CD4-positive, alpha-beta T cell (primary cell): Measurements from ENCODE around the gene RNASE1. TPM values are rescaled to one million over a fixed set of nuclear protein-coding genes. Genes with fewer than 3 reads are reported as not detected.
"Not testable (repeated sequence)": the region's sequence is repeated elsewhere in the genome, so short reads cannot be mapped to it uniquely, and the experiment has no call there.

Experiments
- ATAC-seq: fragments of 200-7000 bp; cut with Tn5 transposase; one replicate; pipeline ENCODE4 v1.10.0; 2022; ENCODE audit warnings: mild to moderate bottlenecking; ENCODE audit not compliant: poor library complexity
- CTCF ChIA-PET: fragments of 350-600 bp; sonication (Branson Sonifier 250); formaldehyde crosslinking; loops from one replicate; lab custom pipeline; 2021; ENCODE audit warnings: antibody characterized with exemption, inconsistent platforms; lab: Charles Lee
- POLR2A ChIA-PET: fragments of 350-600 bp; sonication (Branson Sonifier 250); formaldehyde crosslinking; loops from one replicate; lab custom pipeline; 2021; ENCODE audit warnings: antibody characterized with exemption, inconsistent platforms; lab: Charles Lee
- DNase-seq, 14 experiments: peaks; one replicate each; pipeline ENCODE4 v3.0.0-alpha.2; 2013 to 2020; ENCODE audit warnings: mixed read lengths in 2 of 14
- H3K27ac ChIP-seq, 2 donors: one replicate each; pipeline versions ENCODE4 v1.5.1 to v1.7.0; 2013; ENCODE audit warnings: low read length in 2 of 2, low read depth in 1 of 2, mild to moderate bottlenecking in 1 of 2
- H3K27me3 ChIP-seq, 2 experiments: 1 replicate in 1 of 2; 2 replicates in 1 of 2; pipeline versions ENCODE4 v1.6.1 to v1.7.0; 2013; ENCODE audit warnings: low read length in 2 of 2, control low read depth in 1 of 2, mild to moderate bottlenecking in 1 of 2, moderate library complexity in 1 of 2; ENCODE audit not compliant: insufficient read depth in 2 of 2, control insufficient read depth in 1 of 2
- H3K36me3 ChIP-seq: one replicate; pipeline ENCODE4 v1.6.1; 2013; ENCODE audit warnings: low read length, control low read depth; ENCODE audit not compliant: insufficient read depth
- H3K4me1 ChIP-seq: one replicate; pipeline ENCODE4 v1.6.1; 2013; ENCODE audit warnings: low read length, control low read depth; ENCODE audit not compliant: insufficient read depth
- H3K4me3 ChIP-seq: one replicate; pipeline ENCODE4 v1.5.1; 2013; ENCODE audit warnings: mild to moderate bottlenecking, low read length, moderate library complexity
- H3K9me3 ChIP-seq, 2 experiments: 1 replicate in 1 of 2; 2 replicates in 1 of 2; pipeline versions ENCODE4 v1.6.1 to v1.7.0; 2013; ENCODE audit warnings: low read length in 2 of 2, mild to moderate bottlenecking in 2 of 2, control low read depth in 1 of 2, moderate library complexity in 1 of 2; ENCODE audit not compliant: control insufficient read depth in 1 of 2, insufficient read depth in 1 of 2
- H3K27ac Mint-ChIP-seq: one replicate; pipeline ENCODE4 v1.8.0; 2020; ENCODE audit warnings: mixed read lengths
- H3K27me3 Mint-ChIP-seq: one replicate; pipeline ENCODE4 v1.8.0; 2021; ENCODE audit warnings: mixed read lengths
- H3K36me3 Mint-ChIP-seq: one replicate; pipeline ENCODE4 v1.8.0; 2021; ENCODE audit warnings: low read depth, mixed read lengths
- H3K4me1 Mint-ChIP-seq: one replicate; pipeline ENCODE4 v1.8.0; 2021; ENCODE audit warnings: low read depth, mixed read lengths
- H3K4me3 Mint-ChIP-seq: one replicate; pipeline ENCODE4 v1.8.0; 2020; ENCODE audit warnings: mild to moderate bottlenecking, mixed read lengths
- H3K9me3 Mint-ChIP-seq: one replicate; pipeline ENCODE4 v1.8.0; 2020; ENCODE audit warnings: mixed read lengths
- CTCF ChIP-seq: fragments of 200-600 bp; IDR thresholded peaks from one replicate; pipeline ENCODE4 v1.8.0; 2022; ENCODE audit warnings: antibody characterized with exemption, mild to moderate bottlenecking
- intact Hi-C, 2 experiments: fragments of 100-400 bp; cut with DNase I in 1 of 2; cut with micrococcal nuclease in 1 of 2; formaldehyde crosslinking; loops; one replicate each; pipeline versions ENCODE4 v1.15.1 to v1.9.0; 2023 to 2025; cut with DNase I, micrococcal nuclease
- total RNA-seq, 174 experiments: library from RNA in 2 of 174; stranded (reverse) in 2 of 174; gene quantifications; one replicate each; pipeline ENCODE4 v1.2.3 and lab custom pipeline; 2021 to 2026

RNASE1 gene
- total RNA-seq, 2 experiments from 2014 or later, result not detected

- ATAC-seq, result no peak
- intact Hi-C loops, result no loop called here
- Histone ChIP-seq H3K4me3 (no peak overlapping the region), H3K9me3 (no peaks in the 10 kb centered on the region), H3K4me1 (no peaks in the 10 kb centered on the region), H3K27ac (no peak overlapping the region), H3K27me3 (peaks cover 0 to 3% of the 10 kb centered on the region in 2 experiments), H3K36me3 (no peaks in the 10 kb centered on the region)
- H3K27me3 Mint-ChIP-seq, result peaks cover 5% of the 10 kb centered on the region
- ChIA-PET POLR2A (interaction anchor here (0.7 kb wide), 1 partner anchor 283 kb away, joined by 5 read pairs; no protein-coding TSS in a partner anchor), CTCF (no interaction called here)
- H3K36me3 Mint-ChIP-seq, result no peaks in the 10 kb centered on the region
- no peak overlapping the region for H3K4me3 Mint-ChIP-seq
- H3K4me1 Mint-ChIP-seq, result no peaks in the 10 kb centered on the region
- no peaks in the 10 kb centered on the region for H3K9me3 Mint-ChIP-seq
- no peak for TF ChIP-seq CTCF
- no peak for DNase-seq
- no peak overlapping the region for H3K27ac Mint-ChIP-seq
Observed at GRCh38 chr14:20820063-20820904, 17.6 kb upstream of the RNASE1 start.

- Histone ChIP-seq H3K4me3 (no peak overlapping the region), H3K27ac (no peak overlapping the region), H3K36me3 (no peaks in the 10 kb centered on the region), H3K9me3 (no peaks in the 10 kb centered on the region), H3K27me3 (peaks cover 0 to 3% of the 10 kb centered on the region in 2 experiments), H3K4me1 (no peaks in the 10 kb centered on the region)
- DNase-seq (no peak), ATAC-seq (no peak)
- CTCF ChIA-PET, result no interaction called here
- no peaks in the 10 kb centered on the region for H3K4me1 Mint-ChIP-seq
- intact Hi-C loops, result no loop called here
- no peak overlapping the region for H3K27ac Mint-ChIP-seq
- no peaks in the 10 kb centered on the region for H3K9me3 Mint-ChIP-seq
- peak; percentile 39 for TF ChIP-seq CTCF
- POLR2A ChIA-PET, result no interaction called here
- no peaks in the 10 kb centered on the region for H3K27me3 Mint-ChIP-seq
- H3K4me3 Mint-ChIP-seq, result no peak overlapping the region
- no peaks in the 10 kb centered on the region for H3K36me3 Mint-ChIP-seq
Observed at GRCh38 chr14:20818861-20819260, 16.2 kb upstream of the RNASE1 start.

GRCh38 chr14:20815946-20816345, 13.3 kb upstream of the RNASE1 start:
- ATAC-seq, result not testable (repeated sequence)

More at GRCh38 chr14:20815946-20816345, 13.3 kb upstream of the RNASE1 start:
- H3K4me3 ChIP-seq, H3K9me3 ChIP-seq, H3K27ac ChIP-seq, H3K27ac Mint-ChIP-seq, H3K36me3 ChIP-seq, intact Hi-C loops, H3K4me3 Mint-ChIP-seq, CTCF ChIA-PET, H3K9me3 Mint-ChIP-seq, H3K36me3 Mint-ChIP-seq, H3K27me3 Mint-ChIP-seq, H3K4me1 ChIP-seq, DNase-seq, H3K4me1 Mint-ChIP-seq, POLR2A ChIA-PET, H3K27me3 ChIP-seq: not testable (repeated sequence)
